NCI-H2029 (cell line): ENCODE results near the gene PRKAR1B.

Source experiments
- DNase-seq: peaks from one replicate; lab custom pipeline; 2025; lab: John Stamatoyannopoulos, UW

Gene PRKAR1B

DNA sequence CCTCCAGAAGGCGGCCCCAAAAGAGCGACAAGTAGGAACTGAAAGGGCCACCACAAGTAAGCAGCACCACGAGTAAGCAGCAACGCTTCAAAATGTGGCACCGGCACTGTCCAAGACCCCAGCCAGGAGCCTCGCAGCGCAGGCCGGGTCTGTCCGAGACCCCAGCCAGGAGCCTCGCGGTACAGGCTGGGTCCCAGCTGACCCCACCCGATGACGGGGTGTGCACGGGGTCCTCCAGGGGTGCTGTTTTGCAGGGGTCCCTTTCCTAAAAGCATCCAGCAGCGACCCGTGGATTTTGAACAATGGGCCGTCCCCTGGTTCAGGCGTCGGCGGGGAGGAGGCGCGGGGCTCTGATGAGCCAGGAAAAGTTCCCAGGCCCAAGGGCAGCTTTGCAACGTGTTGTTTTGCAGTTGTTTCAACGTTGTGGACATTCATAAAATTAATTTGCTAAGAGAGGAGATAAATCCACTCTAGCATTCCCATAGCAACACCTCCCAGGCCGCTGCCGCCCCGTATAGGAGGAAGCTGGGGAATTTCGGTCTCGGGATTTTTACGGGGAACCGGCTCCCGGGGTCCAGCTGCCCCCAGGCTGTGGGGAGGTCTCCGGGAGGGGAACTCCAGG, 155.9 kb downstream of the PRKAR1B start:
- DNase-seq, result no peak

DNA sequence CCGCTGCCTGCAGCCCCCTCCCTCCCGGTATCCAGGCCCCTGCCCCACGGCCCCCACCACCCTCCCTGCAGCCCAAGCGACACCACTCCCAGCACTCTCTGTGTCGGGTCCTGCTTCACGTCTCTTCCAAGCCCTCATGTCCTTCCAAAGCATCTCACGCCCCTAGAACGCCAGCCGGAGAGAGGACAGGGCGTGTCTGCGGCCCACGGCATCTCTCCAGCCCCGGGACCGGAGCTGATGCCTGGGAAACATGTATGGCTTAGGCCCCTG, 156.3 kb downstream of the PRKAR1B start:
- no peak for DNase-seq

DNA sequence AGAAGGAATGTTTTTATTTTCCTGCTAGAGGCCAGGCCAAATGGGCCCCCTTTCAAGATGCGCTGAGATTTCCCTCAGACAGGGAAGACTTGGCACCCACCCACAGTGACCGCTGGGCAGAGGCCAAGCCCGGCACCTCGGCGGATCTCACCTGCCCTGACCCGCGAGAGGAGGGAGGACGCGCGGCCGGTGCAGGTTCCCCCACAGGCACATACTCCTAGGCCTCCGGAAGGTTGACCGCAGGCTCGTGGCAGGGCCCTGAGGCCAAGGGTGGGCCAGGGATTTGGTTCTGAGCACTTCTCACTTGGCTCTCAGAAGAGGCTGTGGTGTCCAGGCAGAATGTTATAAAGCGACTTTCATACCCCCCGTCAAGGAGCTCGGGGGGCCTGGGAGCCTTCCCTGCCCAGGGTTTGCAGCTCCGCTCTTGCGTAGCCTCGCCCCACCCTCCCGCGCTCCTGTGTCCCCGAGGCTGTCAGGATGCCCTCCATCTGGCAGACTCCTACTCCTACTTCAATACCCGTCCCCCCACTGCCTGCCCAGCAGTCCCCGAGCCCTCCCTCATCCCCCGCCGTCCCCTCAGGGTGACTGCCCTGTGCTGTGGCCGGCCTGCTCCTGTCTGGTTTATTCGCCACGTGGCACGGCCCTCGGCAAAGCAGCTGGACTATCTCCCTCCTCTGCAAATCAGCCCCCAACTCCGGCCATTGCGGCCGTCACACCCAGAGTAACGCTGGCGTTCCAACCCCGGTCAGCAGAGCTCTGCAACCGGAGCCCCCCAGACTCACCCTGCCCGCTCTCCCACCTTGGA, 156.9 kb downstream of the PRKAR1B start:
- no peak for DNase-seq

DNA sequence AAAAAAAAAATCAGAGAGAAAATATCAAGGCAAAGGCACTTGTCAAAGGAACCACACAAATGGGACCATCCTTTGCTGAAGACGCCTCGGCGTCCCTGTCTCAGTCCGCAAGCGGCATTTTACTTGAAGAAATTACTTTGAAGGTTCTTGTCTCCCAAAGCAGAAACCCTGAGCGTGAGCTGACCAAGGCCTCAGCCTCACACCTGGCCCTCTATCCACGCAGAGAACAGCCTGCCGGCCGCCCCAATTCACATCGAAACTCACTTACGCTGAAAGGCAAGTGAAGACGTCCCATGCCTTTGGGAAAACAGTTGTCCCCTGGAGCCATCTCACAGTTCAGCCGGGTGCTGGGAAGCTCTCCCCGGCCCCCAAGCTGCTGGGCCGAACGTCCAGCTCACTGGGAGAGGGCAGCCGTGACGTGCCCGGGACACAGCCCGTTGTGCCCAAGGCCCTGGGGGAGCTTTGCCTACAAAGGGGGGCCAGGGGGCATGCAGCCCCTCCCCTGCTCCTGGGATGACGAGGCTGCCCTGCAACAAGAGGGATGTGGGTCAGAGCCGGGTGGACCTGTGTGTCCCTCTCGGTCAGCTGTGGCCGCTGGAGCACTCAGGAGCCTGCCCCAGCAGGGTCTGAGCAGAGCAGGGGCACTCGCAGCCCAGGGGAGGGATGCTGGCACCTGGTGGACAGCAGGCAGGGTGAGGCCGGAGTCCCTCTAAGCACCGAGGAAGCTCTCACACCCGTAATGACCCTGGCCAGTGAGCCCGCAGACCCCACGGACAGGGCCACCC, 157.8 kb downstream of the PRKAR1B start:
- DNase-seq, result no peak

DNA sequence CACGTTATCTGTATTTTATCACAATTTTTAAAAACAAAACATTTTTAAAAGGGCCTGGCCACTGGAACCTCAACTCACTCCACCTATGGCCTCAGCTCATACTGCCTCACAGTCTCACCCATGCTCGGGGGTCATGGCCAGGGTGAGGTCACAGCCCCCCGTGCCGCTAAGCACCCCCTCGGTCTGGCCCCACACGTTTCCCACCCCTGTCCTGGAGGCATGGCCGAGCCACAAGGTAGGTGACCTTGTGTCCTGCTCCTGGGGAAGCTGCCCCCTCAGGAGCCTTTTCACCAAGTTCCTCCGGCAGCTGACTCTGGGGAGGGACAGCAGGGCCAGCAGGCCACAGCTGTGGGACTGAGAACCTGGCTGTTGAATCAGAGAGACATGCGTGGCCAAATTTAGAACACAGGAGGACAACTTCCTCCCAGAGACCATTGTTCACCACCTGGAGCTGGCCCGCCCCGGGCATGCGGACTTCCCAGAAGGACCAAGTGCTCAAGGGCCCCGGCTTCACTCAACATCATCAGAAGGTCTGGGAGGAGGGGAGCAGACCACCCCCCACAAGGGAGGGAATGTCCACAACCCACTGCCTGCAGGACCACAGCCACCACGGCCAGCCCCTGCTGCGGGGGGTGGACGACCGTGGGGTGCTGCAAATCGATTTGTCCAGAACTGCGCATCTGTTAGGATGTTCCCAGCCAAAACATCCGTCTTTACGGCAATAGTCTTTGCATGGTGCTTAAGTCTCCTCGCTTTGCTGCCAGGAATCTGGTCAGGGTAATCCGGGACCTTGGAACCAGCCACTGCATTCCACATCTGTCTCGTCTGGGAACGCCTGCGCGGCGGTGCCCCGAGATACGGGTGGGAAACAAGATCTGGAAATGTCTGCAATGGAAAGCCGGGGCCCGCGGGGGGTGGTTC, 158.8 kb downstream of the PRKAR1B start:
- no peak for DNase-seq

DNA sequence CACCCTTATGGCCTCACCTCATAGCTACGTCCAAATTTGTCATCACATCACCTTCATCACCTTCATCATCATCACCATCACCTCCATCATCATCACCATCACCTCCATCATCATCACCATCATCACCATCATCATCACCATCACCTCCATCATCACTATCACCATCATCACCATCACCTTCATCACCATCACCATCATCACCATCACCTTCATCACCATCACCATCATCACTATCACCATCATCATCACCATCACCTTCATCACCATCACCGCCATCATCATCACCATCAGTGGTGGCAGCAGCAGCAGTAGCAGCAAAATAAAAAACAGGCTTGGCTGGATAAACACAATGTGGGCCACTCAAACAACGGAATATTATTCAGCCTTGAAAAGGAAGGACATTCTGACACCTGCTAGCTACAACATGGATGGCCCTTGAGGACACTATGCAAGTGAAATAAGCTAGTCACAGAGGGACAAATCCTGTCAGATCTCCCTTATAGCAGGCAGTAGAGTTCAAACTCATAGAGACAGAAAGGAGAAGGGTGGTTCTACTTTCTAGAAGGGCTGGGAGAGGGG, 159.7 kb downstream of the PRKAR1B start:
- no peak for DNase-seq

DNA sequence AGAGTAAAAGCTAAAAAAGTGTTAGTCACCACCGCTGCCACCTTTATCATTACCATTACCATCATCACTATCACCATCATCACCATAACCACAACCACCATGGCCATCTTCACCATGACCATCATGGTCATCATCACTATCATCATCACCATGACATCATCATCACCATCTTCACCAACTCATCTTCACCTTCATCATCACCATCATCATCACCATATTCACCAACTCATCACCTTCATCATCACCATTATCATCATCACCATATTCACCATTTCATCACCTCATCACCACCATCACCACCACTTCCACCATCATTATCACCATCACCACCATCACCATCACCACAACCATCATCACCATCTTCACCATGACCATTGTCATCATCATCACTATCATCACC, 161.0 kb downstream of the PRKAR1B start:
- no peak for DNase-seq

DNA sequence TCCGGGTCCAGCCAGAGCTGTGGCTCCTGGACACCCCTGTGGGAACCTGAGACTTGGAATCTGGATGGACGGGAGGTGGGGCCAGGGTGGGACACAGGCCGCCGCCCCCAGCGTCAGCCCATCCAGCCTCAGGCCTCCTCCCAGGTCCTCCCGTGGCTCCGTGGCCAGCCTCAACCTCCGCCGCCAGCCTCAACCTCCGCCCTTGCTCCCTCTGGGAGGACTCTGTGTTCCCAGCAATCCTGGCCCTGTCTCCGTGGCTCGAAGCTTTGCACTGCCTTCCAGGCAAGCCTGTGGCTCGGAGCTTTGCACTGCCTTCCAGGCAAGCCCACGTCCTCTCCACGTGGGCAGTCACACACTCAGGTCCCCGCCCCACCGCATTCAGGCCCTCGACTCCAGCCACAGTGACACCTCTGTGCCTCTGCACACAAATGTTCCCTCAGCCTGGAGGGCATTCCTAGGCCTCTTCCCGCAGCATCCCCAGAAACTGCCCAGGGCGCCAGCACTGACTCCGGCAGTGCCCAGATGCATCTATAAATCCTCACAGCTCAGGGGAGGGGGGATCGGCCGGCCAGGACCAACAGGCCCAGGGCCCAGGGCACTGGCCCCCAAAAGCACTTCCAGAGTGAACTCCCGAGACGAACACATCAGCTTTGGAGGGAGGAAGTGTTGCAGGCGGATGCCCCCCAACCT, 162.8 kb downstream of the PRKAR1B start:
- DNase-seq, result no peak

DNA sequence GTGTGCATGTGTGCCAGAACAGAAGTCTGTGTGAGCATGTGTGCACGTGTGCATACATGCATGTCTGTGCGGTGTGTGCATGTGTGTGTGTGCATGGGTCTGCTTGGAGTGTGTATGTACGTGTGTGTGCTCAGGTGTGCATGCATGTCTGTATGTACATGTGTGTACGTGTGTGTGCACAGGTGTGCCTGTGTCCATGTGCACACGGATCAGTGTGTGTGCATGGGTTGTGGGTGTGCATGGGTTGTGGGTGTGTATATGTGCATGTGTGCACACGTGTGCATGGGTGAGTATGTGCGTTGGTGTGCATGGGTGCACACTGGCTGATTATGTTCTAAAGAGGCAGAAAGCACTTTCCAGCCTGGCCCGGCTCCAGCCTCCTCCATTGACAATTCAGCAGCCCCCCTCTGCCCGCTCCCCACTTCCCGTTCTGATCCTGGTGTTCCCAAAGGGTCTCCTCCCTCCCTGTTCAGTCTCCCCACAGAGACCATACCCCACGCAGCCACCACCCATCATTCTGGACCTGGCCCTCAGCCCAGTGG, 163.4 kb downstream of the PRKAR1B start:
- no peak for DNase-seq

DNA sequence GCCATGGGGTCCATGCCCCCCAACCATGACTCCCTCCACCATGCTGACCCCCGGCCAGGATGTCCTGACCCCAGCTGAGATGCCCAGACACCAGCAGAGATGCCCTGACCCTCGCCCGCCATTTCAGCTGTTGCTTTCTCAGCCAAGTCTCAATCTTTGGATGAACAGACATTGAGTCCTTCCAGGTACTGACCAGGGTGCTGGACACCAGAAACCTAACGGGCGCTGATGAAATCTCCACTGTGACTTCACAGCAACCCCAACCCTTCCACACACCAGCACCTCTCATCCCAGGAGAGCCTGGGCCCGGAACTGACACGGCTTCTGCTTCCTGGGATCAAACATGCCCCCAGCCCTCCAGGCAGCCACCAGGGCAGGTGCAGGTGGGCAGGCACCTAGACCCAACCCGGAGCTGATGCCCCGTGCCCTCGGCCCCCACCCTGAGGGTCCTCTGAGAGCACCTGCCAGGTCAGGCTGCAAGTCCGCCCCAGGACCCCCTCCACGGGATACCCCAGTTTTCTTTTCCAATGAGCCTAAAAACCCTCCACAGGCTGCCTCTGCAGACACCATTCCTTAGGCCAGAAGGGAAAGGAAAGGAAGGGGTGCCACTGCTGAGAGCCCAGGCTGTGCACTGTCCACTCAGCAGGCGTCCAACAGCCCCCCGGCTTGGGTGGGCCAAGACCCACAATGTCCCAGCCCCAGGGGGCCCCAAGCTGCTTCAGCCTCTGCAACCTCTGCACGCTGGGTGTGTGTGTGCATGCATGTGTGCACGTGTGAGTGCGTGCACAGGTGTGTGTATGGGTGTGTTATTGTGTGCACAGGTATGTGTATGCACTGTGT, 164.1 kb downstream of the PRKAR1B start:
- no peak for DNase-seq

DNA sequence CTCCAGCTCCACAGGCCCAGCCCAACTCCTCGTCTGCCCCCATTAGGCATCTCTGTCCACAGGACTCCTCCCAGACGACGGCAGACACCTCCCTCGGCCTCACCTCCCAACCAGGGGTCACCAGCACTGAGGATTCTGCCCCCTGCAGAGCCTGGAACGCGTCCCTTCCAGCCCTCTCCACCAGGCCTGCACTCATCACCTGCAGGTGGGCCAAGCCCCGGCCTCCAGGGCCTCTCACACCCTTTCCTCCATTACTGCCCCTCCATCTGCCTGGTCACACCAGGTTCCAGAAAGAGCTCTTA, 164.8 kb downstream of the PRKAR1B start:
- DNase-seq, result no peak

DNA sequence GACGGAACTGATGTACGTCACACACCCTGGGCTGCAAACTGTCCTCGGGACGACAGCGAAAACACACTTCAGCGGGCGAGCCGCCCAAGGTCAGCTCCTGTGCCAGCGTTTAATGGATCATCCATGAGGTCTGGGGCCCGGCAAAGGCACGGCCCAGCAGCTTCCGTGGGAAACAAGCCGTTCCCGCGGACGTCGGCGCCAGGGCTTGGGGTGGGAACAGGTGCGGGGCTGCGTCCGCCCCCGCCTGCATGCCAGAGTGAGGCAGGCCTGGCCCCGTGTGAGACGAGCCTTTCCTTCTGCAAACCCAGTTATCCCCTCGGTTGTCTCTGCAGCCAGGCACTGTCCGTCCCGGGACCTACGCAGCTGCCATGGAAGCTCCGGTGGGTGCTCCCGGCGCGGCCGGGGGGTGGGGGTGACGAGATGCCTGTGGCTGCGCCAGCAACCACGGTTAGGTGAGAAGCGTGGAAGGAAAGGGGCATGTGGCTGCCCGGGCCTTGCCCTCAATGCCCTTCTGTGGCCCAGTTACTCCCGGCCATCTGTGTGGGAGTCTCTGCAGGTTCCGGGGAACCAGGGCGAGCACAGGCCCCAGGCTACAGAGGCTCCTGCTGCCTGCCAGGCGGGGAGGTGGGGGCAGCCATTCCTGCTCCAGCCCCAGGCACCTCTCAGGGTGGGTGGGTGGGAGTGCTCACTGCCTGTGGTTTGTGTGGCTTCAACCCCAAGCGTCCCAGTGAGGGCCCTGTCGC, 165.3 kb downstream of the PRKAR1B start:
- DNase-seq, result no peak

DNA sequence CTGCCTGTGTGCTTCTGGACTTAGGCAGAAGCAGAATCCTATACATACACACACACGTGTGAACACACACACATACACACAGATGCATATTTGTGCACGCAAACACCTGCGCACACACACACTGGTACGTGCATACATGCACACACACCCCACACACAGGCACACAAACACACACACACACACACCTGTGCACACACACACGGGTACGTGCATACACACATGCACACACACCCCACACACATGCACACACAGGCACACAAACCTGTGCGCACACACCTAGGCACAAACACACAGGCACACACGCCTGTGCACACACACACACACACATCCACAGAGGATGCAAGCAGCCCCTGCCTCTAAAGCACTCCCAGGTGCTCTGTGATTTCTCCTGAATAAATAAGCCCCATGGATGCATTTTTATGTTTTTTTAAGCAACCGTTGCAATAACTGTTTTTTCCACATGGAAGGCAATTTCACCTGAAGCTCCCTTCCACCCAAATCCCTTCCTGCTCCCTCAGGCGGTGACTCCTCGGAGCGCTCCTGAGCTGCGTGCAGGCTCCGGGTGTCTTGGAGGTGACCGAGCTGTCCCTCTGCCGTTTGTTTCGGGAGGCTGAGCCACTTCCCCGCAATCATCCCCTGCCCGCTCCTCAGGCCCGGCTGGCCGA, 166.0 kb downstream of the PRKAR1B start:
- DNase-seq, result no peak

DNA sequence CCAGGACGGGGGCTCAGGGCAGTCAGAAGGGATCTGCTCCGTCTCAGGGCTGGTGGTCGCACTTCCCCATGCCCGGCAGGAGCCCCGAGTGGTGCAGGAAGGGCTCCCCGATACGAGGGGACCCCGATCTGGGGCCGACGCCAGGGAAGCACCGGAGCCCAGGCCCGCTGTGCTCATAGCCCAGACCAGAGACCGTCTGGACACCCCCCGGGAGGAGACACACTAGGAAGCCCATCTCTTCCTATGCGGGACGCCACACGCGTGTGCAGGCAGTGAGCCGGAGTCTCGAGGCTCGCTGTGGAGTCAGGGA, 167.7 kb downstream of the PRKAR1B start:
- no peak for DNase-seq

DNA sequence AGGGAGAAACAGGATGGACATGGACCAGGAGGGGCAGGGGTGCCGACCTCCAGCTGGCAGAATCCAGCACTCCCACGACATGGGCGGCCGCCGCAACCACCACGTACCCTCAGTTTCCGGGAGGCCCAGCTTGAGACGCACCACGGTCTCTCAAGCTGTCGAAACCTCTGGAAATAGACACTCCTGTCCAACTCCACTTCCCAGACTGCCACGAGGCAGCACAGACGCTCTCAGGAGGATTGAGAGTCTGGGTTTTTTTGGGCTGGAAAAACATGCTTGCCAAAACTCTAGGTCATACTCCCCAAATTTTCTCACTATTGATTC, 169.6 kb downstream of the PRKAR1B start:
- no peak for DNase-seq

DNA sequence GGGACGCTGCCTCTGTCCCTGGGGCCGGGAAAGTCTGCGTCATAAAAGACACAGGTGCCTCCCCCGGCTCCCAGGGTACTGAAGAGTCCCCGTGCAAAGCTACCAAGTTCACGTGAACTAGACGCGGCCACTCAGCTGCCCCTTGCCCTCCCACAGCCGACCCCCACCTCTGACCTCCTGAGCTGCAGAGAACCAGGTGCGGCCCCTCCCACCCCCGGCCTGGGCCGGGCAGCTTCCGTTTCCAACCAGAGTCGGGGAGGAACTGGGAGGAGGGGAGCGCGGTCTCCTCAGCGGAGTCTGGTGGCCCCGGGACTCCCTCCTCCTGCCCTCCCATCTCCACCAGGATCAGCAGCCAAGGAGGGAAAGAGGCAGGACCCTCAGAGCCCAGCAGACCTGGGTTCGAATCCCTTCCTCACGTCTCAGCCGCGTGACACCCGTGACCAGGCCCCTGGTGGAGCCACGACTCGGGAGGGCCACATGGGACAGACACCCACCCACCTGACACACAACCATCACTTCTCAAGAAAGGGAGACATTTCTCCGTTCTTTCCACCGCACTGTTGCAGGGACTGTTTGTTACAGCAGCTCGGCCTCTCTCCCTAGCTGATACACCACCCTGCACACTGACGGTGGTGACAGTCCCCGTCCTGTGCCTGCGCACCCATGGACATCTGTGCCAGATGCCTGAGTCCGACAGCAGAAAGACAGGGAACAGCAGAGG, 170.1 kb downstream of the PRKAR1B start:
- DNase-seq, result no peak

DNA sequence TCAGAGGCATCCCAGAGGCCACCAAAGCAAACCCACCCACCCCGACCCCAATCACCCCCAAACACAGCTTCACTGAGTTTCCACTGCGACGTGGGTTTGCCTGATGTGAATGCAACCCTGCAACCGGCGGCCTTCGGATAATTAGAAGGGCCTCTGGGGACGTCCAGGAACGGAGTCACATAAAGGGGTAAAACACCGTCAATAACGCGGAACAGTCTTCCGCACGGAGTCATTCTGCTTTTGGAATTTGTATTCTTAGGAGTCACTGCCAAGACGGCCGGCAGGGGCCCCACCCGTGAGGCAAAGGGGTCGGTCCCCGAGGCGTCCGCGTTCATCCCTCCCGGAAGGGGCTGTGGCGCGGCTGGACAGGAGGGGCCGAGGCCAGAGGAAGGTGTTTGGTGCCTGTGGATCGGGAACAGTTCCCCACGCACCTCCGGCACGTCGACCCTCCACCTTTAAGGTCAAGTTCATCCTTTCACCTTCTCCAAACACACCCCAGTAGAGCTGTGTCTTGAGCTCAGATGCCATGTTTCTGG, 170.7 kb downstream of the PRKAR1B start:
- no peak for DNase-seq

DNA sequence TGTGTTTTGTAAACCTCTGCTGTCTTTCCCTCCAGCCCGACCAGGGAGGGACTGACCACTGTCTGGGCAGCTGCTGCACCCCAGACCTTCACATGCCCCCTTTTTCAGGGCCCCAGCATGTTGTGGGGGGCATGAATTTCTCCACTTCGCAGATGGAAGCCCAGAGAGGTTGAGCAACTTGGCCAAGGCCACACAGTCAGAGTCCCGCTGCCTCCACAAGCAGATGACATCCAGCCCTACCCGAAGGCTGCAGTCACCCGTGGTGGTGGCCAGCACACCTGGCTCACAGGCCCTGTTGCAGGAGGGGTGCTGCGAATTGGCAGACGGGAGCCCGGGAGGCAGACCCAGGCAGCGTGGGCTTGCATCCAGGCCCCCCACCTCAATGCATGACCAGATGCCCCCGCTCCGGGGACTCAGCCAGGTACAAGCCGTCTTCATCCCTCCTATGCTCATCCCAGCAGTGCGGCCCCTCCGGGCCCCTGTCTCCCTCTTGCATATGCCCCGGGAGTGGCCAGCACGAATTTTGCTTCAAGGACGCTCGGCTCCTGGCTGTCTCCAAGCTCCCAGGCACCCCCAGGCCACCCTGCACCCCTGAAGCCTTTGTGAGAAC, 171.4 kb downstream of the PRKAR1B start:
- no peak for DNase-seq
